GM21390 (cell line): ENCODE results near the gene GNPNAT1.
"Not testable (repeated sequence)": the region's sequence is repeated elsewhere in the genome, so short reads cannot be mapped to it uniquely, and the experiment has no call there.

ENCODE experiments used
- ATAC-seq: cut with Tn5 transposase; IDR thresholded peaks from one replicate; pipeline ENCODE4 v1.9.1; 2021; ENCODE audit not compliant: unreplicated experiment

The GNPNAT1 gene

DNA sequence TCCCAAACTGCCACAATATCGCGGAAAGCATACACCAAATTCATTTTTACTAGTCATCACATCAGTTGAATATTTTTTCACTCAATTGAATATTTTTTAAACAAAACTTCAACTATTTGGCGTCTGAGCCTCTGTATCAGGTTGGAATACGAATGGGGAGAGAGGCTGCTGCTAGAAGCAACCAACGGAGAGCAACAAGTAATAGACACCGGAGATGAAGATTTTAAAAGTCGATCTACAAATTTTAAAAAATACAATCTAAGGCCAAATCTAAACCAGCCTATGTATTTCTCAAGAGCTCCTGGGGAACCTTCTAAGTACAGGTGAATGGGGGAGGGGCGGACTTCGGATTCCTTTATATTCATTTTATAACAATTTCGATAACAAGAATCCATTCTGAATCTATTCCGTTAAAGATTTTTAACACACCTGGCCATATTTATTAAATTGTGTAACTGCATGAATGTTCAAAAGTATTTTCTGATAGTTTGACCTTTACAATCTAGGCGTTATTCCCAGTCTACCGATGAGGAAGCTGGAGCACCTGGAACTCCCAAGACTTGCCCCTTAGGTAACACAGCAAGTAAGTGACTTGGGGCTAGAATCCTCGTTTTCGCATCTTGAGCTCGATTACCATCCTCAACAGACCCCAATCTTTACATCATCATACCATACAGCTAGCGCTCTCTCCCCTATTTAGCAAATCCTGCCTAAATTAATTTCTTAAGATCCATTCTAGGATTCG is 1.2 kb downstream of the GNPNAT1 start:
- ATAC-seq, result no peak

DNA sequence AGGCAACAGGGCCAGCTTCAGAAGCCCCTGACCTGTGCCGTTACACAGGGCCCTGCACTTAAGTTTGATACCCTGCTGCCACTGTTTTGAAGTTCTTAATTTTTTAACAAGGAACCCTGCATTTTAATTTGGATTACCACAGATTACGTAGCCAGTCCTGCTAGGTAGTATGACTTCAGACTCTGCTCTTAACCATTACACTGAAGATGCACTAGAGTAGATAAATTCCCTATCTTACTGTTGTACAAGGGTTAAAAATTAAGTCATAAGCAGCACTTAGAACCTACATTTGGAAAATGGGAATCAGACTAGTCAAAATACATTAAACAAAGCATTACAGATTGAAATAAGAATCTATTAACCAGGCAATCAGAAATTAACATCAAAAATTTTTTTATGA is 2.3 kb downstream of the GNPNAT1 start:
- ATAC-seq, result no peak

DNA sequence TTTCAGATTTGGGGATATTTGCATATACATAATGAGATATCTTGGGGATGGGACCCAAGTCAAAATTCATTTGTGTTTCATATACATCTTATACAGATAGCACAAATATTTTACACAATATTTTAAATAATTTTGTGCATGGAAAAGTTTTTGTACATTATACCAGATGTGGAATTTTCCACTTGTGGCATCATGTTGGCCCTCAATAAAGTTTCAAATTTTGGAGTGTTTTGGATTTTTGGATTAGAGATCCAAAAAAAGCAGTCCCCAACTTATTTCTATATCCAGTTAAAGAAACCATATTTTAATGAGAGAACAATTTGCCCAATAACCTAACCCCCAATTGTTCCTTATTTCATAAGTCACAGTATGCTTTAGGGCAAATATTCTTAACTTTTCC is 4.5 kb downstream of the GNPNAT1 start:
- no peak for ATAC-seq

DNA sequence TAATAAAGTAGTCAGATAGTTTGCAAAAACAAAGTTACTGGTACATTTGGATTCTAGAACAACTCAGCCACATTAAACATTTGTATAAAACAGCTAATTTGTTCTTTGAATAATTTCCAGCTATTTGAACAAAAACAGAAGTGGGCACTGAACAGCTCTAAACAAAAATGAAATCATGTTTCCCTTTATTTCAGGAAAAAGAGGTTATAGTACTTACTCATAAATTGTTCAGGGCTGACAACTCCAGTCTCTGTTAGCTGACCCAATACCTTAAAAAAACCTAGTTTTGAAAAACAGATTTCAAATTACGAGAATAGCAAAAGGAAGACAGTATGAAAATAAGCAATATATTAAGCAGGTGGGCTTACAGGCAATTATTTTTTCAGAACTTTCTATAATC is 8.2 kb downstream of the GNPNAT1 start:
- ATAC-seq, result no peak

DNA sequence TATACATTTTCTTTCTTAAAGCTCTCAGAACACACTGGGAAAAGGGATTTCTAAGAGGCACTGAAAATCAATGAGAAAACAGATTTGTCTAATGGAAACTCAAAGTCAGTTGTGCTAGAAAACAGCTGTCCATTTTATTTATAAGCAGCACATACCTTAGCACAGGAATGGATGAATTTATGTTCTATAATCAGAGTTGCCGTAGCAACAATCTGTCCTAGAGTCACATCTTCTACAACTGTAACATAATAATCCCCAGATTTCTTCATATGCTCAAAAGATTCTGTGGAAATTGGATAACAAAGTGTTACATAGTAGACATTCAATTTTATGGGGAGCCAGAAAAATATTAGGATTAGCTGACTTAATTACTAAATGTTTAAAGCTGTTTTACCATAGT is 9.8 kb downstream of the GNPNAT1 start:
- no peak for ATAC-seq

DNA sequence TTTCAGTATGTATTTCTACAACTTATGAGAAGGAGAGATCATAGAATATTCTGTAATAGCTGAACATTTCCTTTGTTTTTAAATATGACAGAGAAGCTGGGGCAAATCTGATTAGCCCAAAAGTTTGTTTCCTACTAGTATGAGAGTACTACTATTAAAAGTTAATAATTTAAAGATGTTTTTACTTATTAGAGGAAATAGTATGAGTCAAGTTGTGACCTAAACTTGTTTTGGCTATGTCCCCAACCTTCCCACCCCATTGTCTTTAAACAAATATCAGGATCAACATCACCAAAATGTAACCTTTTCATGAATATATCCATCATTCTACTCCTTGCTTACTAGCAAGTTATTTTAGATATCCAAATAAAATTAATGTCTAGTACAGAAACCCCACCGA is 10.5 kb downstream of the GNPNAT1 start:
- no peak for ATAC-seq

DNA sequence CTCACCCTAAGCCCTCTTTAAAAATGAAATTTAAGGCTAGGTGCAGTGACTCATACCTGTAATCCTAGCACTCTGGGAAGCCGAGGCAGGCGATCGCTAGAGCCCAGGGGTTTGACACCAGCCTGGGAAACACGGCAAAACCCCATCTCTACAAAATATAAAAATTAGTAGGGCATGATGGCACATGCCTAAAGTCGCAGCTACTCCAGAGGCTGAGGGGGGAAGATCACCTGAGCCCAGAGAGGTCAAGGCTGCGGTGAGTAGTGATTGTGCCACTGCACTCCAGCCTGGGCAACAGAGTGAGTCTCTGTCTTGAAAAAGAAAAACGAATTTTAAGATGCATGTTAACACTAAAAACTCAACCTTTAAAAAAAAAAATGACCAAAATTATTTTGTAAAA is 12.7 kb downstream of the GNPNAT1 start:
- no peak for ATAC-seq

DNA sequence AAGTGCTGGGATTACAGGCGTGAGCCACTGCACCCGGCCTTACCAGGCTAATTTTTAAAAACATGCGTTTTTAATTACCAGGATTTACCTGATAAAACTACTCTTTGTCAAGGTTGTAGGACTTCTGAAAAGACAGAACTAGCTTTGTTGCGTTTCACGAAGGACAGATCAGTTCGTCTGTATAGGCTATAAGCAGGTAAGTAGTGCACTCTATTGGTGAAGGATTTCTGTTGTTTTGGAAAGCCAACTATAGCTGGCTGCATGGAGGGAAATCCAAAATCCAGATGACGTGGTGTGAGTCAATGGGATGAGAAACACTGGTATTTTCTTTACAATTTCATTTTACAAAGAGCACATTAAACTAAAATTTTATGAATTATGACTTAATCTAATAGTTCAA is 14.6 kb downstream of the GNPNAT1 start:
- no peak for ATAC-seq

DNA sequence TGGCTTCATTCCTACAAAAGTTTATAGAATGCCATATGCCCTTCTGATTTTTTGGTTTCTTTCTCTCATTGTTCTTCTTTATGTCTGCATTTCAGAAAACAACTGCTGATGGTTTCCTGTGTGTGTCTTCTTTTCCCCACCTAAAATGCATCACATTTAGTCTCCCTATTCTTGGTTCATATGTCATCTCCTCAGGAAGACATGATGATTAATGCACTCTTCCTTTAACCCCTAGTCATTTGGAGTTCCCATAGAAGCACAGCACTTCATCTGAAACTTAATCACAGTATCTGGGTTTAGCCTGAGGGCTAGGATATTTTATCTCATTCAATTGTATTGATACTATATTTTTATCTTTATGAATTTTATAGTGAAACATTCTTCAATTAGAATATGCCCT is 21.5 kb downstream of the GNPNAT1 start:
- no peak for ATAC-seq

DNA sequence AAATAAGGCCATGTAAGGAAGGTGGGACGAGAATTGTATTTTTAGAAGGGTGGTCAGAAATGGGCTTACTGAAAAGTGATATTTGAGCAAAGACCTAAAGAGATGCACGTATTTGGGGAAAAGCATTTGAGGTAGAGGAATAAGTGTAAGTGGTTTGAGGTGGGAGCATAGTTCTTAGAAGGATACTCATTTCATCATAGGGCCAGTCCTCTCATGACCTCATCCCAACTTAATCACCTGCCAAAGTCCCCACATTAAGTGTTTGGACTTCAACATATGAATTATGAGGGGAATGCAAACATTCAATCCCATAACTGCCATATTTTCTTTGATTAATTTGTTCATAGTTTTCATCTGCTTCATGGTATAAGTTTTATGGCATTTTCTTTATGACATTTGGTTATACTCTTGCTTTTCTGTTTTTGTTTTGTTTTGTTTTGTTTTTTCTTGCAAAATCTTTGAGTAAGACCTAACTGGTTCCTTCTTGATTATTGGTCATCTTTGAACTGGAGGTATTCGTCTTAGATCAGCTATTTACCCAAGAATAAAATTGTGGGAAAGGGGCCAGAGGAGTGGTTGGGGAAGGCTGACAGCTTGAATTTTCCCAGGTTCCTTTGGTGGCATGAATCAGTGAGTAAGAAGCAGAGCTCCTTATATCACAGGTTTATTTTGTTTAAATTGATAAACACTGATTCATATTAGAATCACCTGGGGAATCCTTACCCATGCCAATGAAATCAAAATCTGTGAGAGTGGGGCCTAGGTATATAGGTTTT is 24.2 kb downstream of the GNPNAT1 start:
- ATAC-seq, result no peak

DNA sequence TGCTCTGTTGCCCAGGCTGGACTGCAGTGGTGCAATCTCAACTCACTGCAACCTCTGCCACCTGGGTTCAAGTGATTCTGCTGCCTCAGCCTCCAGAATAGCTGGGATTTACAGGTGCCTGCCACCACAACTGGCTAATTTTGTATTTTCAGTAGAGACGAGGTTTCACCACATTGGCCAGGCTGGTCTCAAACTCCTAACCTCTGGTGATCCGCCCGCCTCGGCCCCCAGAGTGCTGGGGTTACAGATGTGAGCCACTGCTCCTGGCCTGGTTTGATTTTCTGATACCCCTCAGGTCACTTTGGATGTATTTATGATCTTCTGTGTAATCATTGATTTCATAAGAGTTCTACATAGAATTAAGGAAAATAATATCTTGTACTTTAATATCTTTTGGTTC is 28.5 kb downstream of the GNPNAT1 start:
- not testable (repeated sequence) for ATAC-seq

DNA sequence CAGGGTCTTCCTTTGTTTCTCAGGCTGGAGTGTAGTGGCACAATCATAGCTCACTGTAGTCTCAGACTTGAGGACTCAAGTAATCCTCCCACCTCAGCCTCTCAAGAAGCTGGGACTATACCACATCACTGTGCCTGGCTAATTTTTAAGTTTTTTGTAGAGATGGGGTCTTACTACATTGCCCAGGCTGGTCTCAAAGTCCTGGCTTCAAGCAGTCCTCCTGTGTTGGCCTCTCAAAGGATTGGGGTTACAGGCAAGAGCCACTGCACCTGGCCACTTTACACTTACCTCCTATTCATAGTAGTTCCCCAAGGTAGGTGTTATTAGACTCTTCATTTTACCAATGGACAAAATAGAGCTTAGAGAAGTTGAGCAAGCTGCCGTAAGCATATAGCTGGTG is 32.3 kb downstream of the GNPNAT1 start:
- no peak for ATAC-seq

DNA sequence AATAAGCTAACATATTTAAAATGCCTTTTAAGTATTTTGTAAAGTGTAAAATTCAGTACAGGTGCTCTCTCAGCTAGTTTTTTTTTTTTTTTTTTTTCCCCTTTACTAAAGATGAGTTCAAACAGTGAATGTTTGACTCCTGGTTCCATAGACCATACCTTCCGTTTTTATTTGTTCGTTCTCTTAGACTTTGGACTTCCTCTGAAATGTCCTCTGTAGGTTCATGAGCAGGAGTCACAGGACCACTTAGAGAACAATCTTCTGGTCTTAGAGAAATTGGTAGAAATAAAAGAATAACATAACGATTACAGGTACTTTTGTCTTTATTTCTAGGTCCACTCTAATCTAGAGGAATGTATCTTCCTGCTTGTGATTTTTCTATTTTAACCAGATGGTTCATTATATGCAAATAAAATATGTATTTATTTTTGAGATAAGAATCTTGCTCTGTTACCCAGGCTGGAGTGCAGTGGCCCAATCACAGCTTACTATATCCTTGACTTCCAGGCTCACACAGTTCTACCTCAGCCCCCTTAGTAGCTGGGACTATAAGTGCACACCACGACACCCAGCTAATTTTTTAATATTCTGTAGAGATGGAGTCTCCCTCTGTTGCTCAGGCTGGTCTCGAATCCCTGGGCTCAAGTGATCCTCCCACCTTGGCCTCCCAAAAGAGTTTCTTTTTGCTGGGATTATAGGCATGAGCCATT is 35.6 kb downstream of the GNPNAT1 start:
- no peak for ATAC-seq

DNA sequence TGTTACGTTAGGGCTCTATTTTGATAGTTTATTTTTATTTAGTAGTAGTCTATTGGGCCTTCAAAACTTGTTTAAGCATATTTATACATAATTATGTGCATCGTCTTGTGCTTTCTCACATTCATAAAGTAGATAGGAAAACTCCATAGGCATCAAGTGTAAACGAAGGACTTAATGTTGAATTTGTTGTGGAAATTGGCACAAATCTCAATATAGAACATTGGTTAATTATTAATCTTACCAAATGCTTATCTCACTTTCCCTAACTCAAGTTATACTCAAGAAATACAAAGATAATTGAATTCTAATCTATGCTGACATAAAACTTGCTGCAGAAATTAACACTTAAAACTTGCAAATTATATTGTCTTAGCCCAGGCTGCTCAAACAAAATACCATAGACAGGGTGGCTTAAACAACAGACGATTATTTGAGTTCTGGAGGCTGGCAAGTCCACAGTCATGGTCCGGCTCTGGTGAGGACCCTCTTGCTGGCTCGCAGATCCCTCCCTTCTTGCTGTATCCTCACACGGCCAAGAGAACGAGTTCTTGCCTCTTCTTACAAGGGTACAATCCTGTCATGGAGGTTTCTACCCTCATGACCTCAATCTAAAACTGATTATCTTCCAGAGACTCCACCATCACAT is 42.6 kb downstream of the GNPNAT1 start:
- no peak for ATAC-seq

DNA sequence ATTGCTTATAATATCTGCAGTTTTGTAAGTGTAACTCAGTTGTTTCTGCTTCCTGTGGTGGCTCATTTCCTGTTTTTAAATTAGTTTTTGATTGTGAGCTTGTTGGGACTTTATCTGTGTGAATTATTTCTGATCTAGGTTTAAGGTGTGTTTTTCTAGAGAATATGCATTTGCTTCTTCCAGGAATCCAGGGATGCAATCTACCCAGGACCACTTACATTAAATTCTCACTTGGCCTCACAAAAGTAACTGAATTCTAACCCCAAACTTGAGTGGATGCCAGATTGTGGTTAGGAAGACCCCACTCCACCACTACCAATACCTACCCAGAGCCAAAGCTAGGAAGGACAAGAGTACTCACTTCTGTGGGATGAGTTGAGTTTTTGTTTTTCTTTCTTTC is 49.5 kb downstream of the GNPNAT1 start:
- no peak for ATAC-seq

DNA sequence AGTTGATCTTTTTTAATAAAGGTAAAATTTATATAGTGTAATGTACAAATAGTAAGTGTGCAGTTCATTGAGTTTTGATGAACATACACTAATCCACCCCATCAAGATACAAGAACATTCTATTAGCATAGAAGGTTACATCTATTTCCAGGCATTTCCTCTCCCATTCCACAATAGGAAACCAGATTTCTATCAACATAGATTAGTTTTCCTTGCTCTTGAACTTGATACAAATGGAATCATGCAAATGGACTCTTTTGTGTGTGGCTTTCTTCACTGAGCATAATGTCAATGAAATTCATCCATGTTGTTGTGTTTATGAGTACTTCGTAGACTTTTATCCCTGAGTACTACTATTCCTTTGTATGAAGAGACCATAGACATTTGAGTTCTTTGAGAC is 50.7 kb downstream of the GNPNAT1 start:
- no peak for ATAC-seq

DNA sequence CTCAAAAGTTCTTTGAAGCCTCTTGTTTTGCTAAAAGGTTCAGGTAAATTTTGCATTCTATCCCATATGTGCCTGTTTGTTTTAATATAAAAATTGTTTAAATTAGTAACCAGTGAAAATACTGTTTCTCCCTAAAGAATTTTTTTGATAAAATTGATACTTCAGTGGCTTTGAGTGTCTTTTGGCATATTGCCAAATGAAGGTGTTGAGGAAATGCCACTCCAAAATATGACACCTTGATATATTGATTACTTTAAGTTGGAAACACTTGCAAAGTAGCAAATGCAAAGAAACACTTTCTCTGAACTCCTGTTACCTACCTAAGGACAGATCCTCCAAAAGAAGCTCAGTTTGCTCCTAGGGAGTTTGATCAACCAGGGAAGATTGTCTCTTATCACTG is 53.0 kb downstream of the GNPNAT1 start:
- no peak for ATAC-seq

DNA sequence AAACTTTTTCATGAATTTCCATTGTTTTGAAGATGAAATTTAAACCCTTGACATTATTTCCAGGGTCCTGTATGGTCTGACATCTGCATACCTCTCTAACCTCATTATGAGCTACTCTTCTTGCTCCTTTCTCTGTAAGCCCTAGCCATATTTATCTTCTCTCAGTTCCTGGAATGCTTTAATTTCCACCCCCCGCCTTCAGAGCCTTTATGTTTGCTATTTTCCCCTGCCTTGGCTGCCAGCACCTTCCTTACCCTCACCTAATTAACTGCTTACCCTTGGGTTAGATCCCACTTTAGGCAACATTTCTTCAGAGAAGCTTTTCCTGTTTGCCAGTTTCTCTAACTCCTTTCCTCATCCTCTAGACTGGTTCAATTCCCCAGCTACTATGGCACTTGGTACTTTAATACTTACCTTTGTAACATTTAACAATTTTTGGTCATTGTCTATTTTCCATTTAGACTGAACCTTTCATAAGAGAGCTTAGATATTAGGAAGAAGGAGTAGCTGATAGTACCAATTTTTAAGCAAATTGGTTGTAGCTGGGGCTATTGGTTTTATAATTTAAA is 55.4 kb downstream of the GNPNAT1 start:
- ATAC-seq, result no peak

DNA sequence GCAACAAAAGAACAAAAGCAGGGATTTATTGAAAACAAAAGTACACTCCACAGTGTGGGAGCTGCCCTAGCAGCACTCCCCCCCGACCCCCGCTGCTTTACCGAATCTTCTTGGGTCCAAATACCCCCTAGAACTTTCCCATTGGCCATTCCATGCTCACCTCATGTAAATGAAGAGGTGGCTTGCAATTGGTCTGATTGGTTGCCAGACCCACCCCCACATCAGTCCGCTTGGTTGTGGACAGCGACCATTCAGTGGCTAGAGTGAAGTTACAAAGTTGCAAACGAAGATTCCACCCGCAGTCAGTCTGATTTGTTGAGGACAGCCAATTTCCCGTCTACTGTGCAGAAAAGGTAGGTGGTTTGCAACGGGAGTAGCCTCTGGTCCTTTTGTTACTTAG is 57.6 kb downstream of the GNPNAT1 start:
- no peak for ATAC-seq

DNA sequence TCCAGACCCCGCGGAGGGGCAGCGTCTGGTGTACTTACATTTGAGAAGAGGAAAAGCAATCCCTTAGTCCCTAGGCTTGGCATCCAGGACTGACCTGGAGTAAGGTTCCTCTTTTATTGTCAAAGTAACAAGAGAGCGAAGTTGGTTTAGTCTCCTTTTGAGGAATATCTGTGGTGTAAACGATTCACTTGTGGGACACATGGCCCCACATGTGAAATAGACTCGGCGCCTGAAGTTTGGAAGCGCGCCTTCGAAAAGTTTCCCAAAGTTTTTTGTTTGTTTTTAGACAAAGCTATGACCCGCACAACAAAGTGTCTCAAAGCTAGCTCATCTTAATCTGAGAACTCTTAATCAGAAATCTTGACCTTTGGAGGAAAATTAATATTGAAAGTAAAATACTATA is 60.7 kb downstream of the GNPNAT1 start:
- ATAC-seq, result no peak
